GM21447 (cell line): Measurements from ENCODE around the gene TMEM132A.

Experiments used
- ATAC-seq: cut with Tn5 transposase; IDR thresholded peaks from one replicate; pipeline ENCODE4 v1.9.1; 2021; ENCODE audit not compliant: unreplicated experiment

The TMEM132A gene

DNA sequence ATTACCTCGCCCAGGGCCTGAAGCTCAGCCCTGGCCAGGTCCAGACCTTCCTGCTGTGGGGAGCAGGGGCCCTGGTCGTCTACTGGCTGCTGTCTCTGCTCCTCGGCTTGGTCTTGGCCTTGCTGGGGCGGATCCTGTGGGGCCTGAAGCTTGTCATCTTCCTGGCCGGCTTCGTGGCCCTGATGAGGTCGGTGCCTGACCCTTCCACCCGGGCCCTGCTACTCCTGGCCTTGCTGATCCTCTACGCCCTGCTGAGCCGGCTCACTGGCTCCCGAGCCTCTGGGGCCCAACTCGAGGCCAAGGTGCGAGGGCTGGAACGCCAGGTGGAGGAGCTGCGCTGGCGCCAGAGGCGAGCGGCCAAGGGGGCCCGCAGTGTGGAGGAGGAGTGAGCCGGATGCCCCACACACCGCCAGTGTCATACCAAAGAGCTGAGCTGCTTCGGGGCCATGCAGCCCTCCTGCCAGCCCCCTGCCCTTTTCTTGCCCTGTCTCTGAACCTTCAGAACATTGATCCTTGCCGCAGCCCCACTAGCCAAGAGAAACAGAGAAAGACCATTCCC lies 2.4 kb upstream of the TMEM132A start:
- ATAC-seq, result no peak

DNA sequence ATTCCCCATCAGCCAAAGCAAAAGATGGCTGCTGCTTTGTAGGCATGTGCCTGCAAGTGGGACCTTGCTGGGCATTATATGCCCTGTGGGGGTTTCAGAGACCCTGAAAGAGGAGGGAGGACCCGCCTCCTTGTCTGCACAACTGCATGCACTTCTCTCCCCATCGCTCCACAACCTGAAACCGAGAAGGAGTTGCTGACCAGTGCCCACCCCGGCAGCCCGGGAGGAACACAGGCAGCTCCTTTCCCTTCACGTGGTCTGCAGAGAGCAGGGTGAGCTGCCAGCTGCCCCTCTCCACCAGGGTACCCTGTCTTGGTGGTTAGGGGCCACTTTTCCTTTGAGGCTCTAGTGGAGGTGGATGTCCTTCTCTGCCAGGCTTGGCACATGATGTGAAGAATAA lies 1.4 kb upstream of the TMEM132A start:
- ATAC-seq, result no peak

DNA sequence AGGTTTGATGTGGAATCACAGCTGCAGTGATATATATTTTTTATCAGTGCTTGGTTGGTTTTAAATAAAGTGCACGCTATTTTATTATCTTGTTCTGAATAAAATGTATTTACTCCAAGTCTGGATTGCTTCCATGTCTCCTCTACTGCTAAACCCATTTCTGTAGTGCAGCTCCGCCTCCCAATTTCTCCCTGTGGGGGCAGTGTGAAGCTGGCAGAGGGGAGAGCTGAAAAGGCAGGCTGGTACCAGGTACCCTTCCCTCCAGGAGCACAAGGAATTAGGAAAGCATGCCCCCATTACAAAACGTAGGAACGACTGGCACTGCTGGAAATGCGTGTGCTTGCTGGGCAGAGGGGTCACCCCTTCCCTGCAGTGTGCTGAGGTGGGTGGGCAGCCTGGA lies 934 bp upstream of the TMEM132A start:
- ATAC-seq, result no peak

DNA sequence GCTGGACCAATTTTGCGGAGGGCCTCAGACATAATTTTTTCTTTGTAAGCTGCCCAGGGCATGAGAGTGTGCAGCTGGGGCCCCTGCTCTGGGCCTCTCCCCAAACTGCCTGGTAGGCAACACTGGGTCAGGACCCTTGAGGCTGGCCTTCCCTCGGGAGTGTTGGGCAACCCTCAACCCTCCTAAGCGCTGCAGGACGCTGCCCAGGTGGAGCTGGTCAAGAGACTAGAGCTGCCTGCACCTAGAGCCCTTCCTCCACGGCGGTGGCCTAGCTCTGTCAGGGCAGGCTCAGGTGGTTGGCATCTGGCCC lies 505 bp upstream of the TMEM132A start:
- no peak for ATAC-seq

DNA sequence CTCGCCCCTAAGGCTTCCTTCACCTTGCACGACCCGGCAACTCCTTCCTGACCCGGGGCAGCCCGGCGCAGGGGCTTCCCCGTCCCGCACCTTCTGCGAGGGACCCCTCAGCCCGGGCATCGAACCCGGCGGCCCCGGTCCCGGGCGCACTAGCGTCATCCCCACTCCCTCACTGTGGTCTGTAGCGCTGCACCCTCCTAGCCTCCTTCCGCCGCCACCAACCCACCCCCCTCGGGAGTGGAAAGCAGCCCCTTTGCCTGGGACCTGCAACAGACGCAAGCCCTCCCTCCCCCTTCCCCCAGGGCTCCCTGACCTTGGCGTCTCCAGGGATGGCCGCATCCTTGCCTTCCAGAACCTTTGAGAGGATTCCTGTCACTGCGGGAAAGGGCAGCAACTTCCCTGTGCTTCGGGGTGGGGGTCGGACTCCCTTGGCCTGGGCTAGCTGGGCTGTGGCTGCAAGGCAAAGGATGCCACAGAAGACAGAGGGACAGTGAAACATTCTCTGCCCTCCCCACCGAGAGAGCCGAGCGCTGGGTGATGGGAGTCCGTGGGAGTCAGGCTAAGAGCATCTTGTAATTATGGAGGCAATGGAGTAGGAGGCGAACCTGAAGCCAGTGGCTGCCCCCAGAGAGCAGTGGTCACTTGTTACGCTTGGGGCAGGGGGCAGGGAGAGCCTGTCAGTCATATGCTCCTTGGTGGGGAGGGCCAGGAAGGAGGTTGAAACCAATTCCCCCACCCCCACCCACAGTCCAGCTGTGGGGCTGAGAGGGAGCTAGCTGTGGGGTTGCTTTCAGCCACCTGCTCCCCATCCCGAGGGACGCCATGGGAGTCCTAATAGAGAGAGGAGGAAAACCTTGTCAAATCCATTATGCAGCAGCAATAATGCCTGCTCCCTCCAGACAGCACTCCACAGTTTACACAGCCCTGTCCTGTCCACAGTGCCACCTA lies 920 bp downstream of the TMEM132A start:
- no peak for ATAC-seq

DNA sequence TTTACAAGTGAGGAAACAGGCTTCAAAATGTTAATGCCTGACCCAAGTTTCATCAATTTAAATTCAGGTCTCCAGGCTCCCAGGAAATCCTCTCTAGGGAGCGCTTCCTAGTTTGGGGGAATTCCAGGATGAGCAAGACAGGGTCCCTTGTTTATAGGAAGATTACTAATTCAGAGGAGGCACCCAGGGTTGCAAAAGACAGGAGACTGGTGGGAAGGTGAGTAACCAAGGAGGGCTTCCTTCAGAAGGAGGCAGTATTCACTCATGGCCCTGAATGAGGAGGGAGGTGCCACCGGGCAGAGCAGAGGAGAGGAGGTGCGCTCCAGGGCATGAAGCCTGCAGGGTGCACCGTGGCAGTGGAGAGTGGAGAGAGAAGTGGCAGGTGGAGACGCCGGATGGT lies 1.6 kb downstream of the TMEM132A start:
- no peak for ATAC-seq

DNA sequence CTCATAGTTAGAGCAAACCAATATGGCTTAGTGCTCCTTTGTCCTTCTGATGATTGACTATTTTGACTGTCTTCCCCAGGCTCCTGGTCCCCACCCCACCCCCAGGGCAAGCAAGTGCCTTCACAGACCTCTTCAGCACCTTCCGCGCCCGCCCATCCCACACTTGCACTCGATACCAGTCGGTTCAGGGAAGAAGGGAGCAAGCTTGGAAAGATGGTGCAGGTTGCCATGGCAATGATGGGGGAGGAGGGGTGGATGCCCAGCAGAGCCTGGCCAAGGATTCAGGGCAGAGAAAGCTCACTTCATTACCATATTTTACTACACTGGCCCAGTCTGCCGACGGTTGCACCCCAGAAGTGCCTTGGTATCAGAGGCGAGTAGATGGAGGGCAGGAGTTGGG lies 2.2 kb downstream of the TMEM132A start:
- ATAC-seq, result no peak

DNA sequence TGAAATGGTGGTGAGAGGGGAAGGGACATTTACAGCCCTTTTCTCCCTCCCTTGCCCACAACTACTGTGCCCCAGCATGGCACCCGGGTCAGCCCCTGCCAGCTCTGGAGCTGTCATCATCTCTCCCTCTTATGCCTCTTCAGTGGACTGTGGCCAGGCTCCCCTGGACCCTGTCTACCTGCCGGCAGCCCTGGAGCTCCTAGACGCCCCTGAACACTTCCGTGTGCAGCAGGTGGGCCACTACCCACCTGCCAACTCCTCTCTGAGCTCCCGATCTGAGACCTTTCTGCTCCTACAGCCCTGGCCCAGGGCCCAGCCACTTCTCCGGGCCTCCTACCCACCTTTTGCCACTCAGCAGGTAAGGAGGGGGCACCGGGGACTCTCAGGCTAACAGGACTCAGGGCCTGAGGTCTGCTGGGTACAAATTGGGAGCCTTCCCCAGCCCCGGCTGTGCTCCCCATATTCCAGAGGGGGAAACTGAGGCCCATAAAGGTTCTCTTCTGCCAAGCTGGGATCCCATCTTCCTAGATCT lies 2.9 kb downstream of the TMEM132A start:
- ATAC-seq, result no peak

DNA sequence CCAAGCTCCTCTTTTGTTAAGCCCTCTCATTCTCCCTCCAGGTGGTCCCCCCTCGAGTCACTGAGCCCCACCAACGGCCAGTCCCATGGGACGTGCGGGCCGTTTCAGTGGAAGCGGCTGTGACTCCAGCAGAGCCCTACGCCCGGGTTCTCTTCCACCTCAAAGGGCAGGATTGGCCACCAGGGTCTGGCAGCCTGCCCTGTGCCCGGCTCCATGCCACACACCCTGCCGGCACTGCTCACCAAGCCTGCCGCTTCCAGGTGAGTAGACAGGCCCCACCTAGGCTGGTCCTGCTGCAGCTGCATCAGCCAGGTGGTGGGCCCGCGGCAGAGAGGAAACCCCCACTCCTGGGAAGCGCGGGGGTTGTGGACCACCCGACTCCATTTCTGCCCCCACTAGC lies 3.3 kb downstream of the TMEM132A start:
- ATAC-seq, result no peak

DNA sequence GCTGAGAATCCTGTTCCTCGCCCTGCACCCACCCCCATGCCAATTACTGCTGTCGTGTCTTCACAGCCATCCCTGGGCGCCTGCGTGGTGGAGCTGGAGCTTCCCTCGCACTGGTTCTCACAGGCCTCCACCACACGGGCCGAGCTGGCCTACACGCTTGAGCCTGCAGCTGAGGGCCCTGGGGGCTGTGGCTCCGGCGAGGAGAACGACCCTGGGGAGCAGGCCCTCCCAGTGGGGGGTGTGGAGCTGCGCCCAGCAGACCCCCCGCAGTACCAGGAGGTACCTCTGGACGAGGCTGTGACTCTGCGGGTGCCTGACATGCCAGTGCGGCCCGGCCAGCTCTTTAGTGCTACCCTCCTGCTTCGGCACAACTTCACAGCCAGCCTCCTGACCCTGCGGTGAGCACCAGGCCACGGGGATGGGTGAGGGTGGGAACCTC lies 4.3 kb downstream of the TMEM132A start:
- ATAC-seq, result no peak

DNA sequence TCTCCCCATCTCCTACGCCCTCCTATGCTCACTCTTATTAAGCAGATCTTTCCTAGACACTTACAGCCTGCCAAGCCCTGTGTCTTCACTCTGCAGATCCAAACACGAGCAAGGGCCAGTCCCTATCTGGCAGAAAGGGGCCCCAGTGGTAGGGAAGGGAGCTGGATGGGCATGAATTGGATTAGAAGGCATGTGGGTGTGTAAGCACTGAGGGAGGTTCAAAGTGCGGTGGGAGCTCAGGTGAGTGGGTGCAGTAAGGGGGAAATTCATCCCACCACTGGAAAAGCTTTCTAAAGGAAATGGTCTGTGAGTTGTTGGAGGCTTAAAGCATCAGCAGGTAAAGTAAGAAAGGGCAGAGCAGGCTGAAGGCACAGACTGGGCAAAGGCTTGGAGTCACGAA lies 5.5 kb downstream of the TMEM132A start:
- no peak for ATAC-seq

DNA sequence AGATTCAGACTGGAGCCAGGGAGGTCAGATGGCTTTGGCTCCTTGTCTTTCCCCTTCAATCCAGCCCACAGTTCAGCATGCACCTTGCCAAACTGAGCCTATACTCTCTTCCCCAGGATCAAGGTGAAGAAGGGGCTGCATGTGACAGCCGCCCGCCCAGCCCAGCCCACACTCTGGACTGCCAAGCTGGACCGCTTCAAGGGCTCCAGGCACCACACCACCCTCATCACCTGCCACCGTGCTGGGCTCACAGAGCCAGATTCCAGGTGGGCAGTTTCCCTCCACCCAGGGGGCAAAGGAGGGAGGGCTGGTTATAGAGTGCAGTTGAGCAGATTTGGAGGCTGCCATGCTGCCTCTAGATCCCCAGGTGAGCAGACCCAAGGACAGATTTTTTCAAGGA lies 6.1 kb downstream of the TMEM132A start:
- ATAC-seq, result no peak

DNA sequence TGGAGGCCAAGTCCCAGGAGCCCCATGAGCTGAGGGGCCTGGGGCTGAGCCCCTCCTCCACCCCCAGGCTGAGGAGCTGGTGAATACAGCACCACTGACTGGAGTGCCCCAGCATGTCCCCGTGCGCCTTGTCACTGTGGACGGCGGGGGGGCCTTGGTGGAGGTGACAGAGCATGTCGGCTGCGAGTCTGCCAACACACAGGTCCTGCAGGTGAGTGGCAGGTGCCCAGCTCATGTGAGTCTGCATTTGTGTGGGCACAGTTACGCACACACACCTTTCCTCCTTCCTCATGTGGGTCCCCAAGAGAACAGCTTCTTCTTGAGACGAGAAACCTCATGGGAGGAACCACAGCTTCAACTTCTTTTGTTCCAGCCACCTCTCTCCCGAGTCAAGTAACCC lies 7.7 kb downstream of the TMEM132A start:
- no peak for ATAC-seq

DNA sequence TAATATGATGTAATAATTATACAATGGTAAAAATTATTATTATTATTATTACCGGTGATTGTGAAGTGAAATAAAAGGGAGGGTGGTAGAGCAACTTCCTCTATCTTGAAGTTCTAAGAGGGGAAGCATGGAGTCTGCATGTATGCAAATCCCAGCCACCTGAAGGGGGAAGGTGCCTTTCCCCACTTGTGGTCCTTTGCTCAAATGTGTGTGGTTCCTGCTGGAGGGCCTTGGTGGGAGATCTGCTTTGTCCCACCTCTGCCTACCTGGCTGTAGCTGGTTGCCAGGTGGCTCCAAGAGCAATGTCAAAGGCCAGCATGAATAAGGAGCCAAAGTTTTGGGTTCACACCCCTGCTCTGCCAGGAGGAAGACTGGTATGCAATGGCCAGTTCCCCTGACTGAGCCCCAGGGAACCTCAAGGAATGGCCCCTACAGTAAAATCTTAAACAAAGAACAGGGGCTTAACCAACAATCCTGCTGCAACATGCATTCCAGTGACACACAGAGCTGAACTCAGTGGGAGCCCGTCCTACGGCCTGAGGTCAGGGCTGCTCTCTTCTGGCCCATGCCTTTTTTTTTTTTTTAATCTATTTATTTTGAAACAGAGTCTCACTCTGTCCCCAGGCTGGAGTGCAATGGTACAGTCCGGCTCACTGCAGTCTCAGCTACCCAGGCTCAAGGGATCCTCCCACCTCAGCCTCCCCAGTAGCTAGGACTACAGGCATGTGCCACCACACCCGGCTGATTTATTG lies 8.5 kb downstream of the TMEM132A start:
- ATAC-seq, result no peak

DNA sequence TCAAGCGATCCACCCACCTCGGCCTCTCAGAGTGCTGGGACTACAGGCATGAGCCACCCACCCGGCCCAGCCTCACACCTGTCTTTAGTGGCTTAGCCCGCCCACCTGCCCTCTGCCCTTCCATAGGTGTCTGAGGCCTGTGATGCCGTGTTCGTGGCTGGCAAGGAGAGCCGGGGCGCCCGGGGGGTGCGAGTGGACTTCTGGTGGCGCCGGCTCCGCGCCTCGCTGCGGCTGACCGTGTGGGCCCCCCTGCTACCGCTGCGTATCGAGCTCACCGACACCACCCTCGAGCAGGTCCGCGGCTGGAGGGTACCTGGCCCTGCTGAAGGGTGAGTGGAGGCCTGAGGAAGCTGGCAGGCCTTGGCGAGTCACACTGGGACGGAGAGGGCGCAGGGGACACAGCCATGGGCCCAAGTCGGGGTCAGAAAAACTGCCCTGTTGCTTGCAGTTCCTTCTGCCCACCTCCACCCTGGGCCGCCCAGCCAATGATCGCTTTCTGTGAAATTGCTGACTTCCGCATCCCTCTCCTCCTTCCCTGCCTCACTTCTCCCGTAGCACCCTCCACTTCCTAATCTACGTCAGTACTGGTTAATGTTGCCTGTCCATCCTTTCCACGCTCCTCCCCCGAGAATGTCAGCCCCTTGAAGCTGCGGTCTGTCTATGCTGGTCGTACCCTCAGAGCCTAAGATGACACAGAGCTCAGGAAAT lies 9.3 kb downstream of the TMEM132A start:
- ATAC-seq, result no peak

DNA sequence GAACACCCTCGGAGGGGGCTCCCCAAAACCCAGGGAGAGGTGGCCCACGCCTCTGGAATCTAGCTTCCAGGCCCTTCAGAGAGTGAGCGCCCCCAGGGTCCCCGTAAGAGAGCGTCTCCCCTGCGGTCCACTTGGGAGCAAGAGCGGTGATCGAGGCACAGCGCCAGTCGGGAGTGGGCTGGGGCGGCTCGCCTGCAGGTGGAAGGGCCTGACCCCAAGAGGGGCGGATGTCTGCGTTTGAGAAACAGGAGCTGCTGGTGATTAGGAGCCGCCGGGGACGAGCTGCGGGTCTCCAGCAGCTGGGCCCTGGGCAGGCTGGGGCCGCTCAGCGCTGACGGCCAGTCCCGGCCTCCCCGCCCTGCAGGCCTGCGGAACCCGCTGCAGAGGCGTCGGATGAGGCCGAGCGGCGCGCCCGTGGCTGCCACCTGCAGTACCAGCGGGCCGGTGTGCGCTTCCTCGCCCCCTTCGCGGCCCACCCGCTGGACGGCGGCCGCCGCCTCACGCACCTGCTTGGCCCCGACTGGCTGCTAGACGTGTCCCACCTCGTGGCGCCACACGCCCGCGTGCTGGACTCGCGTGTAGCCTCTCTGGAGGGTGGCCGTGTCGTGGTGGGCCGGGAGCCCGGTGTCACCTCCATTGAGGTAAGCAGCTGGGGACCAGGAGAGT lies 10.0 kb downstream of the TMEM132A start:
- ATAC-seq, result no peak

DNA sequence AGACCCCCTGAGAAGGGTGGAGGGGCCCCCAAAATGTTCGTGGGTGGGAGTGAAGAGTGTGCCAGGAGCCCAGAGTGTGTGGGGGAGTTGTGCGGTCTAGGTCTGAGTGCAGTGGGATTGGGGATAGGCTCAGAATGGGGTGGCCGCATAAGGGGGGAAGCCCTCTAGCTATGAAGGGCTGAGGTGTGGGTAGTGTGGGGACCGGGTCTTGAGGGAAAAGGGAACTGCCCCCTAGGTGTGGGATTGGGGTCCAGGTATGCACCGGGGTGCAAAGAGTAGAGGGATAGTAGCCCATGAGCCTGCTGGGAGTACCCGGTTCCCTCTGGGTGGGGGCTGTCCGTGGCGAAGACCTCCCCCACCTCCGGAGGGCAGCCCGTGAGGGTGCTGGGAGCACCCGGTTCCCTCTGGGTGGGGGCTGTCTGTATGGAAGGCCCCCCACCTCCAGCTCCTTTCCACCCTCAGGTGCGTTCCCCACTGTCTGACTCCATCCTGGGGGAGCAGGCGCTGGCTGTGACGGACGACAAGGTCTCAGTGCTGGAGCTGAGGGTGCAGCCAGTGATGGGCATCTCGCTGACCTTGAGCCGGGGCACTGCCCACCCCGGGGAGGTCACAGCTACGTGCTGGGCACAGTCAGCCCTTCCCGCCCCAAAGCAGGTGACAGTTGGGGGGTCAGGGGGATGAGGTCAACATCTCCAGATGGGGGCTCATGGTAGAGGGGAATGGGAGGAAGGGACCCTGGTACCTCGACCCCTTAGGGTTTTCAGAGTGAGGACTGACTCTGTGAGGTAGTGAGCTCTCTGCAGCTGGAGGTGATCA lies 10.7 kb downstream of the TMEM132A start:
- ATAC-seq, result no peak

DNA sequence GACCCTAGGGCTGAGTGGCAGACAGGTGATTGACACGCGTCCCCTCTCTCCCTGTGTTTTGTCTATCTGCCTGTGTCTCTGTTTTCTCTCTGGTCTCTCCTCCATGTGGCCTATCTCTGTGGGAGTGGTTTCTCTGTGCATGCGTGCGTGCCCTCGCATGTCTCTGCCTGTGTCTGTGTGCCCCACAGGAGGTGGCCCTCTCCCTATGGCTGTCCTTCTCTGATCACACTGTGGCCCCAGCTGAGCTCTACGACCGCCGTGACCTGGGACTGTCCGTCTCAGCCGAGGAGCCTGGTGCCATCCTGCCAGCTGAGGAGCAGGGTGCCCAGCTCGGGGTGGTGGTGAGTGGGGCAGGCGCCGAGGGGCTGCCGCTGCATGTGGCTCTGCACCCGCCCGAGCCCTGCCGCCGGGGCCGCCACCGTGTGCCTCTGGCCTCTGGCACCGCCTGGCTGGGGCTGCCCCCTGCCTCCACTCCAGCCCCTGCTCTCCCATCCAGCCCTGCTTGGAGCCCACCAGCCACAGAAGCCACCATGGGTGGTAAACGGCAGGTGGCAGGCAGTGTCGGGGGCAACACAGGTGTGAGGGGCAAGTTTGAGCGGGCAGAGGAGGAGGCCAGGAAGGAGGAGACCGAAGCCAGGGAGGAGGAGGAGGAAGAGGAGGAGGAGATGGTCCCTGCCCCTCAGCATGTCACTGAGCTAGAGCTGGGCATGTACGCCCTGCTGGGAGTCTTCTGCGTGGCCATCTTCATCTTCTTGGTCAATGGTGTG lies 11.6 kb downstream of the TMEM132A start:
- ATAC-seq, result no peak
